SK-N-SH treated with all-trans-retinoic acid at 6 μM for 48 hours (cell line): ENCODE measurements around the gene BCL2L14.

Experiments
- ATAC-seq: fragments of 200-7000 bp; cut with Tn5 transposase; 3 replicates; pipeline ENCODE4 v1.9.1; 2020; ENCODE audit warnings: mild to moderate bottlenecking, moderate library complexity
- ARNTL ChIP-seq: fragments of 450-650 bp; formaldehyde crosslinking; IDR thresholded peaks from 2 replicates; pipeline ENCODE4 v1.5.0; 2020; ENCODE audit warnings: low read depth, mild to moderate bottlenecking, moderate library complexity, borderline replicate concordance
- BACH2 ChIP-seq: fragments of 250-450 bp; sonication (Bioruptor Pico); IDR thresholded peaks from 2 replicates; pipeline ENCODE4 v1.9.0; 2021; ENCODE audit warnings: mild to moderate bottlenecking, borderline replicate concordance
- CSDC2 ChIP-seq: fragments of 250-450 bp; sonication (Bioruptor Pico); IDR thresholded peaks from 2 replicates; pipeline ENCODE4 v1.5.0; 2020; ENCODE audit warnings: mild to moderate bottlenecking, moderate library complexity
- ESRRG ChIP-seq: fragments of 250-450 bp; sonication (Bioruptor Pico); IDR thresholded peaks from 2 replicates; pipeline ENCODE4 v1.6.1; 2021; ENCODE audit warnings: mild to moderate bottlenecking
- GLIS3 ChIP-seq: fragments of 250-450 bp; sonication (Bioruptor Pico); IDR thresholded peaks from 2 replicates; pipeline ENCODE4 v1.5.0; 2020; ENCODE audit warnings: mild to moderate bottlenecking, moderate library complexity
- ISL1 ChIP-seq: fragments of 250-450 bp; sonication (Bioruptor Pico); IDR thresholded peaks from 2 replicates; pipeline ENCODE4 v2.1.2; 2022; ENCODE audit warnings: mild to moderate bottlenecking, moderate library complexity
- OSR1 ChIP-seq: fragments of 250-450 bp; sonication (Bioruptor Pico); IDR thresholded peaks from 2 replicates; pipeline ENCODE4 v1.8.0; 2022; ENCODE audit warnings: moderate library complexity, mild to moderate bottlenecking, inconsistent platforms
- POU6F1 ChIP-seq: fragments of 250-450 bp; sonication (Bioruptor Pico); IDR thresholded peaks from 2 replicates; pipeline ENCODE4 v1.8.0; 2021; ENCODE audit warnings: low read depth, mild to moderate bottlenecking, moderate library complexity, borderline replicate concordance
- PPARA ChIP-seq: fragments of 250-450 bp; sonication (Bioruptor Pico); IDR thresholded peaks from 2 replicates; pipeline ENCODE4 v1.5.0; 2020; ENCODE audit warnings: mild to moderate bottlenecking, borderline replicate concordance
- RARB ChIP-seq: fragments of 250-450 bp; sonication (Bioruptor Pico); IDR thresholded peaks from 2 replicates; pipeline ENCODE4 v1.8.0; 2021; ENCODE audit warnings: mild to moderate bottlenecking, moderate library complexity
- SNAI2 ChIP-seq: fragments of 250-450 bp; sonication (Bioruptor Pico); IDR thresholded peaks from 2 replicates; pipeline ENCODE4 v1.5.0; 2020; ENCODE audit warnings: mild to moderate bottlenecking, moderate library complexity
- TCF4 ChIP-seq: fragments of 250-450 bp; sonication (Bioruptor Pico); IDR thresholded peaks from 2 replicates; pipeline ENCODE4 v1.8.0; 2021; ENCODE audit warnings: mild to moderate bottlenecking, moderate library complexity, borderline replicate concordance
- TOX ChIP-seq: fragments of 250-450 bp; sonication (Bioruptor Pico); IDR thresholded peaks from 2 replicates; pipeline ENCODE4 v1.8.0; 2021; ENCODE audit warnings: mild to moderate bottlenecking, moderate library complexity, borderline replicate concordance
- TSHZ2 ChIP-seq: fragments of 250-450 bp; sonication (Bioruptor Pico); IDR thresholded peaks from 2 replicates; pipeline ENCODE4 v1.5.0; 2020; ENCODE audit warnings: mild to moderate bottlenecking, moderate library complexity
- ZC3H10 ChIP-seq: fragments of 250-450 bp; sonication (Bioruptor Pico); IDR thresholded peaks from 2 replicates; pipeline ENCODE4 v1.5.1; 2021; ENCODE audit warnings: mild to moderate bottlenecking, moderate library complexity
- ZFP3 ChIP-seq: fragments of 250-450 bp; sonication (Bioruptor Pico); IDR thresholded peaks from 2 replicates; pipeline ENCODE4 v1.5.0; 2020; ENCODE audit warnings: mild to moderate bottlenecking, moderate library complexity
- ZNF565 ChIP-seq: fragments of 450-650 bp; formaldehyde crosslinking; conservative IDR thresholded peaks from 2 replicates; pipeline ENCODE4 v1.5.0; 2020; ENCODE audit warnings: low read depth, mild to moderate bottlenecking, moderate library complexity
- ZNF70 ChIP-seq: fragments of 450-650 bp; formaldehyde crosslinking; IDR thresholded peaks from 2 replicates; pipeline ENCODE4 v1.5.0; 2020; ENCODE audit warnings: mild to moderate bottlenecking, moderate library complexity
- ZNF8 ChIP-seq: fragments of 450-650 bp; formaldehyde crosslinking; IDR thresholded peaks from 2 replicates; pipeline ENCODE4 v1.5.0; 2020; ENCODE audit warnings: mild to moderate bottlenecking, moderate library complexity
- TF ChIP-seq, protein P1 (sequence below): fragments of 250-450 bp; sonication (Bioruptor Pico); IDR thresholded peaks from 2 replicates; pipeline ENCODE4 v1.5.1; 2020; ENCODE audit warnings: low read depth, mild to moderate bottlenecking, moderate library complexity
- TF ChIP-seq, protein P2 (sequence below): fragments of 250-450 bp; sonication (Bioruptor Pico); IDR thresholded peaks from 2 replicates; pipeline ENCODE4 v1.5.1; 2021; ENCODE audit warnings: mild to moderate bottlenecking, moderate library complexity

The BCL2L14 gene

GRCh38 chr12:12054993-12055392 lies 15.7 kb upstream of the BCL2L14 start:
- TF ChIP-seq GLIS3 (no peak), PPARA (CRISPR knock-in tag) (no peak), ARNTL (CRISPR knock-in tag) (no peak), TCF4 (CRISPR knock-in tag) (no peak), TOX (CRISPR knock-in tag) (no peak), POU6F1 (CRISPR knock-in tag) (no peak), SNAI2 (CRISPR knock-in tag) (no peak), RARB (CRISPR knock-in tag) (no peak), ZNF565 (CRISPR knock-in tag) (no peak), ZNF70 (CRISPR knock-in tag) (no peak), ISL1 (CRISPR knock-in tag) (no peak), TSHZ2 (CRISPR knock-in tag) (no peak), ESRRG (CRISPR knock-in tag) (no peak)
- no peak for ATAC-seq

DNA sequence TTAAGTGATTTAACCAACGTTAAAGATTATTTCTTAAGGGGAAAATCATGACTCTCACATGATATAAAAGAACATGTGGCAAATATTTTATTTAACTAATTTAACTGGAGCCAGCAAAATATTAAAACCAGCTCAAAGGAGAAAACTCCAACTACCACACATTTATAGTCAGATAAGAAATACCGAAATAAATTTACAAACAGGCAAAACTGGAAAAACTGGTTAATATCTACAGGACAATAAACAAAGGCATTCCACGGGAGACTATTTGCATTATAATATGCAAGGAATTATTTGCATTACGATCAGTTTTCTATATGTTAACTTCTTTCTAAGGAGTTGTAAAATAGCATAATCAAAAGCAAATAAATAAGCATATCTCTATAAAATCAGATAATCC lies 13.8 kb upstream of the BCL2L14 start:
- ATAC-seq = no peak
- TF ChIP-seq CSDC2 (CRISPR knock-in tag) (no peak), TOX (CRISPR knock-in tag) (no peak), ZNF8 (CRISPR knock-in tag) (no peak), ZC3H10 (CRISPR knock-in tag) (no peak), ZNF565 (CRISPR knock-in tag) (no peak), TSHZ2 (CRISPR knock-in tag) (no peak), SNAI2 (CRISPR knock-in tag) (no peak), OSR1 (CRISPR knock-in tag) (no peak)
- TF ChIP-seq, protein P1, sequence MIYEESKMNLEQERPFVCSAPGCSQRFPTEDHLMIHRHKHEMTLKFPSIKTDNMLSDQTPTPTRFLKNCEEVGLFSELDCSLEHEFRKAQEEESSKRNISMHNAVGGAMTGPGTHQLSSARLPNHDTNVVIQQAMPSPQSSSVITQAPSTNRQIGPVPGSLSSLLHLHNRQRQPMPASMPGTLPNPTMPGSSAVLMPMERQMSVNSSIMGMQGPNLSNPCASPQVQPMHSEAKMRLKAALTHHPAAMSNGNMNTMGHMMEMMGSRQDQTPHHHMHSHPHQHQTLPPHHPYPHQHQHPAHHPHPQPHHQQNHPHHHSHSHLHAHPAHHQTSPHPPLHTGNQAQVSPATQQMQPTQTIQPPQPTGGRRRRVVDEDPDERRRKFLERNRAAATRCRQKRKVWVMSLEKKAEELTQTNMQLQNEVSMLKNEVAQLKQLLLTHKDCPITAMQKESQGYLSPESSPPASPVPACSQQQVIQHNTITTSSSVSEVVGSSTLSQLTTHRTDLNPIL (CRISPR knock-in tag) = no peak

- no peak for ATAC-seq
- TF ChIP-seq PPARA (CRISPR knock-in tag) = no peak
- no peak for TF ChIP-seq ARNTL (CRISPR knock-in tag)
- TF ChIP-seq CSDC2 (CRISPR knock-in tag) = no peak
- no peak for TF ChIP-seq SNAI2 (CRISPR knock-in tag)
- TF ChIP-seq TOX (CRISPR knock-in tag) = no peak
- TF ChIP-seq, protein P2, sequence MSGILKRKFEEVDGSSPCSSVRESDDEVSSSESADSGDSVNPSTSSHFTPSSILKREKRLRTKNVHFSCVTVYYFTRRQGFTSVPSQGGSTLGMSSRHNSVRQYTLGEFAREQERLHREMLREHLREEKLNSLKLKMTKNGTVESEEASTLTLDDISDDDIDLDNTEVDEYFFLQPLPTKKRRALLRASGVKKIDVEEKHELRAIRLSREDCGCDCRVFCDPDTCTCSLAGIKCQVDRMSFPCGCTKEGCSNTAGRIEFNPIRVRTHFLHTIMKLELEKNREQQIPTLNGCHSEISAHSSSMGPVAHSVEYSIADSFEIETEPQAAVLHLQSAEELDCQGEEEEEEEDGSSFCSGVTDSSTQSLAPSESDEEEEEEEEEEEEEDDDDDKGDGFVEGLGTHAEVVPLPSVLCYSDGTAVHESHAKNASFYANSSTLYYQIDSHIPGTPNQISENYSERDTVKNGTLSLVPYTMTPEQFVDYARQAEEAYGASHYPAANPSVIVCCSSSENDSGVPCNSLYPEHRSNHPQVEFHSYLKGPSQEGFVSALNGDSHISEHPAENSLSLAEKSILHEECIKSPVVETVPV = no peak
- TF ChIP-seq TCF4 (CRISPR knock-in tag) = no peak
- no peak for TF ChIP-seq ZC3H10 (CRISPR knock-in tag)
- no peak for TF ChIP-seq TSHZ2 (CRISPR knock-in tag)
- no peak for TF ChIP-seq ZNF565 (CRISPR knock-in tag)
- TF ChIP-seq, protein P1 (CRISPR knock-in tag) = no peak
- no peak for TF ChIP-seq RARB (CRISPR knock-in tag)
- TF ChIP-seq ZFP3 = no peak
- no peak for TF ChIP-seq GLIS3
- TF ChIP-seq BACH2 (CRISPR knock-in tag) = no peak
- no peak for TF ChIP-seq ZNF8 (CRISPR knock-in tag)
Observed at GRCh38 chr12:12064596-12064995, 6.1 kb upstream of the BCL2L14 start.
